Neutrophil (primary cell): ENCODE data around the gene SH3RF3.

Experiments used
- H3K27ac ChIP-seq: fragments of 200-600 bp; sonication (generic); 2 replicates; pipeline ENCODE4 v1.5.1; 2016; ENCODE audit warnings: mild to moderate bottlenecking, moderate library complexity
- H3K27me3 ChIP-seq: fragments of 200-600 bp; sonication (generic); 2 replicates; pipeline ENCODE4 v1.6.0; 2016; ENCODE audit warnings: mild to moderate bottlenecking
- H3K36me3 ChIP-seq: fragments of 200-600 bp; sonication (generic); 2 replicates; pipeline ENCODE4 v1.5.1; 2017
- H3K4me1 ChIP-seq, 2 experiments: fragments of 200-600 bp in 1 of 2; sonication (generic) in 1 of 2; 1 replicate in 1 of 2; 2 replicates in 1 of 2; pipeline versions ENCODE4 v1.5.1 to v1.6.1; 2013 to 2016; ENCODE audit warnings: low read depth in 1 of 2, low read length in 1 of 2, mild to moderate bottlenecking in 1 of 2, moderate library complexity in 1 of 2; ENCODE audit not compliant: control insufficient read depth in 1 of 2, insufficient read depth in 1 of 2
- H3K4me3 ChIP-seq, 2 experiments: fragments of 200-600 bp in 1 of 2; sonication (generic) in 1 of 2; 1 replicate in 1 of 2; 2 replicates in 1 of 2; pipeline ENCODE4 v1.5.1; 2013 to 2016; ENCODE audit warnings: low read depth in 1 of 2, low read length in 1 of 2, mild to moderate bottlenecking in 1 of 2, moderate library complexity in 1 of 2
- H3K9me3 ChIP-seq: fragments of 200-600 bp; sonication (generic); 2 replicates; pipeline ENCODE4 v1.5.1; 2016
- TF ChIP-seq, protein P1 (sequence below): fragments of 200-600 bp; sonication (generic); IDR thresholded peaks from 2 replicates; pipeline ENCODE4 v1.5.1; 2016; ENCODE audit warnings: antibody characterized with exemption

The SH3RF3 gene

DNA sequence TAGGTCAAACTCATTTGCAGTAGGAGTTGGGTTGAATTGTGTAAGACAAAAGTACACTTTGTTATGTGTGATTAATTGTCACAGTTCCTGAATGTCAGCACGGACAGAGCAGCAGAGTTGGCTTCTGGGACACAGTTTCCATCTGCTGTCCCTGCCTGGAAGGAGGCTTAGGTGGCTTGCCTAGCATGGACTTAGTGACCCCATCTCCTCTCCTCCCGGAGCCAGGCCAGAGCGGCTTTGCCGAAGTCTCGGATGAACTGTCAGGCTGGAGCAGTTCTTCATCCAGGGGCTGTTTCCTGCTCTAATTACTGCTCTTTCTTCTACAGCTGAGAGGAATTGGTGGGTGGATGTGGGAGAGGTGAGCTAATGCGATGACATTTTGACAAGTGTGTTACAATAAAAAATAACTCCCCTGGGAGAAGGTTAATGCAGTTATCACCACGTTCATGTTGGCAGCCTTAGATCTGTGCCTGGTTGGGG, 102.0 kb downstream of the SH3RF3 start:
- TF ChIP-seq, protein P1, sequence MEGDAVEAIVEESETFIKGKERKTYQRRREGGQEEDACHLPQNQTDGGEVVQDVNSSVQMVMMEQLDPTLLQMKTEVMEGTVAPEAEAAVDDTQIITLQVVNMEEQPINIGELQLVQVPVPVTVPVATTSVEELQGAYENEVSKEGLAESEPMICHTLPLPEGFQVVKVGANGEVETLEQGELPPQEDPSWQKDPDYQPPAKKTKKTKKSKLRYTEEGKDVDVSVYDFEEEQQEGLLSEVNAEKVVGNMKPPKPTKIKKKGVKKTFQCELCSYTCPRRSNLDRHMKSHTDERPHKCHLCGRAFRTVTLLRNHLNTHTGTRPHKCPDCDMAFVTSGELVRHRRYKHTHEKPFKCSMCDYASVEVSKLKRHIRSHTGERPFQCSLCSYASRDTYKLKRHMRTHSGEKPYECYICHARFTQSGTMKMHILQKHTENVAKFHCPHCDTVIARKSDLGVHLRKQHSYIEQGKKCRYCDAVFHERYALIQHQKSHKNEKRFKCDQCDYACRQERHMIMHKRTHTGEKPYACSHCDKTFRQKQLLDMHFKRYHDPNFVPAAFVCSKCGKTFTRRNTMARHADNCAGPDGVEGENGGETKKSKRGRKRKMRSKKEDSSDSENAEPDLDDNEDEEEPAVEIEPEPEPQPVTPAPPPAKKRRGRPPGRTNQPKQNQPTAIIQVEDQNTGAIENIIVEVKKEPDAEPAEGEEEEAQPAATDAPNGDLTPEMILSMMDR: no peak
- Histone ChIP-seq H3K27me3 (no peaks in the 10 kb centered on the region), H3K36me3 (no peaks in the 10 kb centered on the region), H3K4me1 (peaks cover 85 to 100% of the 10 kb centered on the region in 2 experiments), H3K4me3 (peak overlapping the region in 1 of 2 experiments; percentile 8), H3K27ac (peak overlapping the region; percentile 90), H3K9me3 (no peaks in the 10 kb centered on the region)

DNA sequence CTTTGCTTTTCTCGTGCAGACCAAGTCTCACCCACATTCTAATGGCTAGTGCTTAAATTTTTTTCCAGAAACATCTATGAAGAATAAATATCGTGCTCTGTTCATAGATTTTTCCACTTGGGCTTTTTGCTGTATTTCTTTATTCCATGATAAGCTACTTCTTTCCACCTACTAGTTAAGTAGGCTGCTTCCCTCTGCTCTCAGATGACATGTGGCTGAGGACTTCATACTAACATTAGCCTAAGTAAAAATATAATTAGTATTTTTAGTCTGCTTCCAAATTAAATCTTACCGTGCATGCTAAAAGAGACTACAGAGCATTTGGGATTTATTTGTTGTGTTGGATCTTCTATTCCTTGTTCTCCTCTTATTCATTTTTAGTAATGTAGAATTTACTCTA, 102.4 kb downstream of the SH3RF3 start:
- H3K4me3 ChIP-seq: no peak overlapping the region
- TF ChIP-seq, protein P1: no peak
- no peaks in the 10 kb centered on the region for H3K27me3 ChIP-seq
- H3K4me1 ChIP-seq: peaks cover 85 to 100% of the 10 kb centered on the region in 2 experiments
- H3K36me3 ChIP-seq: no peaks in the 10 kb centered on the region
- no peaks in the 10 kb centered on the region for H3K9me3 ChIP-seq
- peak overlapping the region; percentile 90 for H3K27ac ChIP-seq

DNA sequence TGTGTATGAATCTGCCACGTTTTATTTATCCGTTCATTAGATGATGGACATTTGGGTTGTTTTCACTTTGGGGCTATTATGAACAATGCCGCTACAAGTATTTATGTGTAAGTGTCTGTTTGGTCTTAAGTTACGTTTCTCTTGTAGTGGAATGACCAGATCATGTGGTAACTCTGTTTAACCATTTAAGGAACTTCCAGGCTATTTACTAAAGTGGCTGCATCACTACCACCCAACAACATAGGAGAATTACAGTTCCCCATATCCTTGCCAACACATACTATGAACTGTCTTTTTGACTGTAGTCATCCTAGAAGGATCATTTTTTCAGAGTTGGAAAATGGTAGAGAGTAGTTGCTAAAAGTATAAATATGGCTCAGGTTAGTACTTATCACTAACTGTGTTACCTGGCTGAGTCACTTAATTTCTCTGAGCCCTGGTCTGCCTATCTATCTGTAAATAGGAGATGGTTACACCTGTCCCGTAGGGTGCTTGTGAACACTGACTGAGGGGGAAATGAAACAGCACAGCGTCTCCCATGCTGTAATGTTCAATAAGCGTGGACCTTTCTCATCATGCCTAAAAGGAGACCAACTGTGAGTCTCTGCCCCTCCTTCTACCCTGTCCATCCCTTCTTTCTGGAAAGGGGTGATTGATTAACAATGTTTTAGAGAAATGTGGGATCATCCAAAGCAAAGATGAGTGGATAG, 103.1 kb downstream of the SH3RF3 start:
- no peaks in the 10 kb centered on the region for H3K9me3 ChIP-seq
- peaks cover 85 to 100% of the 10 kb centered on the region in 2 experiments for H3K4me1 ChIP-seq
- peak overlapping the region; percentile 90 for H3K27ac ChIP-seq
- H3K4me3 ChIP-seq: no peak overlapping the region
- H3K27me3 ChIP-seq: no peaks in the 10 kb centered on the region
- TF ChIP-seq, protein P1: no peak
- H3K36me3 ChIP-seq: no peaks in the 10 kb centered on the region

GRCh38 chr2:109232909-109233308, 103.9 kb downstream of the SH3RF3 start:
- H3K36me3 ChIP-seq: no peaks in the 10 kb centered on the region
- no peak overlapping the region for H3K4me3 ChIP-seq
- peaks cover 85 to 100% of the 10 kb centered on the region in 2 experiments for H3K4me1 ChIP-seq
- H3K27ac ChIP-seq: peak overlapping the region; percentile 90
- no peaks in the 10 kb centered on the region for H3K27me3 ChIP-seq
- TF ChIP-seq, protein P1: no peak
- no peaks in the 10 kb centered on the region for H3K9me3 ChIP-seq

- H3K9me3 ChIP-seq: no peaks in the 10 kb centered on the region
- H3K4me1 ChIP-seq: peaks cover 84 to 100% of the 10 kb centered on the region in 2 experiments
- TF ChIP-seq, protein P1: no peak
- H3K4me3 ChIP-seq: no peak overlapping the region
- no peaks in the 10 kb centered on the region for H3K27me3 ChIP-seq
- no peaks in the 10 kb centered on the region for H3K36me3 ChIP-seq
- peak overlapping the region; percentile 92 for H3K27ac ChIP-seq
These were observed 104.6 kb downstream of the SH3RF3 start for GRCh38 chr2:109233643-109234042.
